IPS-18c (cell line): ENCODE results near the gene KLHL35.

Source experiments
- H3K4me3 ChIP-seq: 2 replicates; pipeline ENCODE4 v1.7.0; 2013; ENCODE audit warnings: low read depth, mild to moderate bottlenecking, low read length, moderate library complexity; ENCODE audit not compliant: insufficient read depth
- H3K9me3 ChIP-seq: one replicate; pipeline ENCODE4 v1.6.1; 2013; ENCODE audit warnings: mild to moderate bottlenecking, low read length, moderate library complexity; ENCODE audit not compliant: control insufficient read depth, insufficient read depth

The KLHL35 gene, protein sequence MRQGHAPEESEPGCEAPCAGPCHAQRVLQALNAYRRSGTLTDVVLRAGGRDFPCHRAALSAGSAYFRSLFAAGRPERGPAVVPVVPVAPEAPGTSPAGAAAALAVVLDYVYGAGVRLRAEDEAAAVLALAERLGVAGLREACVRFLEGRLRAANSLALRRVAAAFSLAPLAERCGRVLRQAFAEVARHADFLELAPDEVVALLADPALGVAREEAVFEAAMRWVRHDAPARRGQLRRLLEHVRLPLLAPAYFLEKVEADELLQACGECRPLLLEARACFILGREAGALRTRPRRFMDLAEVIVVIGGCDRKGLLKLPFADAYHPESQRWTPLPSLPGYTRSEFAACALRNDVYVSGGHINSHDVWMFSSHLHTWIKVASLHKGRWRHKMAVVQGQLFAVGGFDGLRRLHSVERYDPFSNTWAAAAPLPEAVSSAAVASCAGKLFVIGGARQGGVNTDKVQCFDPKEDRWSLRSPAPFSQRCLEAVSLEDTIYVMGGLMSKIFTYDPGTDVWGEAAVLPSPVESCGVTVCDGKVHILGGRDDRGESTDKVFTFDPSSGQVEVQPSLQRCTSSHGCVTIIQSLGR

DNA sequence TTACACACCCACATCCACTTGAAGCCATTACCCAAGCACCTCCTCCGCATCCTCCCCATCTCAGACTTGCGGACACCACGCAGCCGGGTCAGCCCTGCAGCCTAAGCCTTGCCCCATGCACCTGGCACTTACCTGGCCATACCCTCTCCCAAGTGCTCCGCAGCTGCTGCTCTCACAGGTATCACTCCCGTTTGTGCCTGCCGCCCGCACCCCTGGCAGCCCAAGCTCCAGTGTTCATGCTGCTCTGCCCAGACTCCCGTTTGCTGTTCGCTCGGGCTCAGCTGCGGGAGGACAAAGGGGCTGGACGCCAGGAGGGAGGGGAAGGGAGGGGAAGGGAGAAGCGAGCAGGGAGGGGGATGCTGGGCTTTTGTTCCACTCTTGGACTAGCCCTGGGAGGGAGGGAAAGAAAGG lies at the start of gene KLHL35:
Gene KLHL35 (minus strand): TSS at position 293 of the 411 bp plus-strand sequence. CDS start 2,574 bp downstream, outside the sequence.
- Histone ChIP-seq H3K9me3 (peaks cover 14% of the 10 kb centered on the region), H3K4me3 (peak within 1 kb of the TSS; percentile 40)

DNA sequence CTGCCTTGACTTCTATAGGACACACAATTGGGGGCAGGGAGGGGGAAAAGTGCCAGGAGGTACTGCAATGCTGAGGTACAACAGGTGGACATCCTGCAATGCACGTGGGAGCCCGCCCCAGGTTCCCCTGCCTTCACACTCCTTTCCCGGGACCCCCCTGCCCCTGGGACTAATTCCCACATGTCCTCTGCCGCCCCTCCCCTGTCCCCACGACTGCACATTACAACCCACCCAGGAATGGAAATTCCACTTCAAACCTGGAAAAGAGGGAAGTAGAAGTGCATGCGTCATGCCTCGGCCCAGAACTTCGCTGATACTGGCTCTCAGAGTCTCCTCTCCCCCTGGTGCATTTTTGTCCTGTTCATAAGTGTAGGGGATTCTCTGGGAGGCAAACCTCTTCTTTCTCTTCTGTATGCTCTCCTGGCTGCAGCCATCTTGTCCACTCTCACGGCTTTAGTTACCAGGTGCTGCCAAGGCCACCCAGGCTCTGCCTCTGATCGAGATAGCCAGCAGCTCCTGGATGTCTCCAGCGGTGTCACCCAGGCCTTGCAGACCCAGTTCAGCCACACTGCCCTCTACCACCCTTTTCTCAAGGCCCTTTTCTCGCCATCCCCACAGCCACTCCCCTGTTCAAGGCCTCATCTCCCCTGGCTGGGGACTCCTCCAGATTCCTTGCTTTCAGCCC lies 49.1 kb upstream of the KLHL35 start:
- no peaks in the 10 kb centered on the region for H3K9me3 ChIP-seq
- no peak overlapping the region for H3K4me3 ChIP-seq

DNA sequence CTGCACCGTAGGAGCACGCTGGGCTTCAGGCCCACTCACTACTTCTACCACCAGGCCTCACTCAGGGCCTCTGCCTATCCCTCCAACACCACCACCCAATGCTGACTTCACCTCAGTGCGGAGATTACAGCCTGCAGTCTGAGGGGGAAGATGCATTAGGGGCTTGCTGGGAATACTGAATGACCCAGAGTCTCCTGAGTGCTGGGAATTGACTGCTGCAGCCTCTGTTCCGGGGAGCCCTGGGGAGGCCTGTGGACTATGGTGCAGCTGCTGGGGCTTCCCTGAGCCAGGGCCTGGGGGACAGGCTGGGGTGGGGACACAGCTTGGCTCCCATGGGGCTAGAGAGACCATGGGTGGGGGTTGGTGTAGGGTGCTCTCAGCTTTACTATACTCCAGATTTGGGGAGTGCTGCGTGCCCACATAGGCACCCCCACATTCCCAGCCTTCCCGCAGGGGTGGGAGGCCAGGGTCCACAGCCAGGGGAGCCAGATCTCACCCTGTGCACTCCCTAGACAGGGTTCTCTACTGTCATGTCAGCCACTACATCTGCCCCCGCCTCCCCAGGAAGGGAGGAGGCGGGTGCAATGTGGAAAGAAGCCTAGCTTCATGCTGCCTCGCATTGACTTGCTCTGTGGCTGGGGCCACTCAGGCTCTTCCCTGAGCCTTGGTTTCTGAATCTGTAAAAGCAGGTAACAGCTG lies 48.4 kb upstream of the KLHL35 start:
- H3K9me3 ChIP-seq, result no peaks in the 10 kb centered on the region
- no peak overlapping the region for H3K4me3 ChIP-seq

DNA sequence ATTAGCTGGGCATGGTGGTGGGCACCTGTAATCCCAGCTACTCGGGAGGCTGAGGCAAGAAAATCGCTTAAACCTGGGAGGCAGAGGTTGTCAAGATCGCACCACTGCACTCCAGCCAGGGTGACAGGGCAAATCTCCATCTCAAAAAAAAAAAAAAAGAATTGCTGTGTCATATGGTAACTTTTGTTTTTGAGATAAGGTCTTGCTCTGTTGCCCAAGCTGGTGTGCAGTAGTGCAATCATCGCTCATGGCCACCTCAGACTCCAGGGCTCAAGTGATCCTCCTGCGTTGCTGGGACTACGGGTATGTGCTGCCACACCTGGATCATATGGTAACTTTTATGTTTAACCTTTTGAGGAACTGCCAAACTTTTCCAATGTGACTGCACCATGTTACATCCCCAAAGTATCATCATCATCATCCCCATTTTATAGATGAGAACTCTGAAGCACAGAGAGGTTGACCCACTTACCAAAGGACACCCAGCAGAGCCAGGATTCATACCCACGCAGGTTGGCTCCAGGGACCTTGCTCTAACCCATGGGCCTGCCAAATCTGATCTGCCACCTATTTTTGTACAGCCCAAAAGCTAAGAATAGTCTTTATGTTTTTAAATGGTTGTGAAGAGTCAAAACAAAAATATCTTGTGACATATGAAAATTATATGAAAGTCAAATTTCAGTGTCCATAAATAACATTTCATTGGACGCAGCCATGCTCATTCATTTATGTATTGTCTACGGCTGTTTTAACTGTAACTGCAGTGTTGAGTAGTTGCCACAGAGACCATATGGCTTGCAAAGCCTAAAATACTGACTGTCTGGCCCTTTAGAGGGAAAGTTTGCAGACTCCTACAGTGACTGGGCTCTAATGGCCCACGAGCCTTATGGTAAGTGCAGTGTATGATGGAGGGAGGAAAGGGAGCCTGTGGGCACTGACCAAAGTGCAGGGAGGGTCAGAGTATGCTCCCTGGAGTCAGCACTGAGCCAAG lies 47.5 kb upstream of the KLHL35 start:
- H3K4me3 ChIP-seq, result no peak overlapping the region

DNA sequence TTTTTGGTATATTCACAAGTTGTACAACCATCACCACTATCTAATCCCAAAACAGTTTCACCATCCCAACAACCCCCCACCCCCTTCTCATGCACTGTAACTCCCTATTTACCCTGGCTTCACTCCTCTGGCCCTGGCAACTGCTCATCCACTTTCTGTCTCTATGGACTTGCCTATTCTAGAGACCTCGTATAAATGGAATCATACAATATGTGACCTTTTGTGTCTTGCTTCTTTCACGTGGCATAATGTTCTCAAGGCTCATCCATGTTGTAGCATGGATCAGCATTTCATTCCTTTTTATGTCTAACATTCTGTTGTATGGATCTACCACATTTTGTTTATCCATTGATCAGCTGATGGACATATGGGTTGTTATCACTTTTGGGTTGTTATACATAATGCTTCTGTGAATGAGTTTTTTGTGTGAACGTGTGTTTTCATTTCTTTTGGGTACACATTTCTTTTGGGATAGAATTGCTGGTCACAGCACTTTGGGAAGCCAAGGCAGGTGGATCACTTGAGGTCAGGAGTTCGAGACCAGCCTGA lies 46.7 kb upstream of the KLHL35 start:
- Histone ChIP-seq H3K9me3 (no peaks in the 10 kb centered on the region), H3K4me3 (no peak overlapping the region)

More for the DNA sequence above, 47.5 kb upstream of the KLHL35 start:
- H3K9me3 ChIP-seq, result no peaks in the 10 kb centered on the region

DNA sequence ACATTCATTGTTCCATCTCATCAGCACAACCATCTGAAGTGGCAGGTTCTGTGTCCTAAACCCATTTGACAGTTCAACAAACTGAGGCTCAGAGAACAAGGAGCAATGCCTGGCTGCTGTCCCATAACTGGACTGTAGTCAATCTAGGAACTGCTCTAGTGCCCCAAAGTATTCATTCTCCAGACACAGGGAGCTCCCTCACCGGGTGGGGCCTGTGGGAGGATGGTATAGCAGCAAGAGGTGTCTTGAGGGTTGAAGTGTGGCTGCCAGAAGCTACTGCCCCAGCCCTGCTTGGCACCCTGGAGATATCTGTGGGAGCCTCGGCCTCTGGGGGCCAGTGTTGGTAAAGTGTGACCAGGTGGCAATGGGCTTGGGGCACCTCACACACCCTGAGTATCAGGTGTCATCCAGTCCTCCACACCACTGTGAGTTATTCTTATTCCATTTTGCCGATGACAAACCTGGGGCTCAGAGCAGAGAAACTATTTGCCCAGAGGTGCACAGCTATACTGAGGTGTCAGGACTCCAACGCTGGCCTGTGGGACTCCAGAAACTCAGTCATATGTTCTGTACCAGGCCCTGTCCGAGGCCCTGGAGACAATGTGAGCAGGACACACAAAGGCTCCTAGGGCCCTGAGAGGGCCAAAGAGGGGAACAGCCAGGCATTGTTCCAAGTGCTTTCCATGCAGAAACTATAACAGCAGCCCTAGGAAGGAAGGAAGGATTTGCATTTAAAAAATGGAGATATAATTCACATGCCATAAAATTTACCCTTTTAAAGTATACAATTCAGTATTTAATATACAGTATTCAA lies 46.0 kb upstream of the KLHL35 start:
- Histone ChIP-seq H3K9me3 (no peaks in the 10 kb centered on the region), H3K4me3 (no peak overlapping the region)

DNA sequence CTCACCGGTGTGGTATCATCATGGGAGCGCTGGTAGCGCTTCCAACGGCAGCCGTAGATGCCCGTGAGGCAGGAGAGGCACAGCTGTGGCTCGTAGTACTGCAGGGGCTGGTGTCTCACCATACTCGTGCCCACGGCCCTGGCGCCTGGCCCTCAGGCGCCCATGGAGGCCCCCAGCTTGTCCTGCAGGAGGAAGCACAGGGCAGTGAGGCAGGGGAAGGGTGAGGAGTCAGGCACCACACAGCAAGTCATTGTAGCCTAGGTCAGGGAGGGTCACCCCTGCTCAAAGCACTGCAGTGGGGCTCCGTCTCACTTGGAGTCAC lies 44.6 kb upstream of the KLHL35 start:
- no peaks in the 10 kb centered on the region for H3K9me3 ChIP-seq

DNA sequence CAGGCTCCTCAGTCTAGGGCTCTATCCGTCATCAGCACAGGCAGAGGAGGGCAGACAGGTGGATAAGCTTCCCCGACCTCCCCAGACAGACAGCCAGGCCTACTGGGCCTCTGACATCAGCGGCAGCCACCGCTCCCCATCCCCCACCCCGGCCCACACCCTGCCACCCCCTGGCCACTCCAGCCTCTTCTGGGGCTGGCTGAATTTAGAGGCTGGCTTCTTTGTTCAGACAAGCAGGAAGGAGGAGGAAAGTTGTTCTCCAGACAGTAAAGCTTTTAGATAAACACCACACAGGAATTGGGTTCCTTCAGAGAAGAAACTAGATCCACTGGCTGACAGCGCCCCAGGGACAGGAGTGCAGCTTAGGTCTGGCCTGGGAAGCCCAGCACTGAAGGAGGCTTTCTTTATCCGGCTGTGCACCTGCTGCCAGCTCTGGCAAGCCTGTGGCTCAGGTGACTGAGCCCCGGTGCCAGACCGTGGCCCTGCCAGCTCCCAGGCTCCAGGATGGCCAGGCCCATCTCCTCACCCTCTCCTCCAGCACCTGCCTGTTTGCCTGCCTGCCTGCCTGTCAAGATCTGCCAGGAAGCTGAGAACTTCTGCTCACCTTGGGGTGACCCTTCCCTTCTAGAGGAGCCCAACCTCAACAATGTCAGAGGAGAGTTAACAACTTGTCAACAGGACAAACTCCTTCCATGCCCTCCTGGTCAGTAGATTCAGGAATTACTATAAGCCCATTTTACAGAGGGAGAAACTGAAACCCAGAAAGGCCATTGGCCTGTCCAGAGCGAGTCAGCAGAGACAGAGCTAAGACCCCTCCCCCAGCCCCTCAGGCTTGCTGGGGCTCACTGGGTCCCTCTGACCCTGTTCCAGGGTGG lies 44.0 kb upstream of the KLHL35 start:
- Histone ChIP-seq H3K9me3 (no peaks in the 10 kb centered on the region), H3K4me3 (no peak overlapping the region)

More for the DNA sequence above, 44.6 kb upstream of the KLHL35 start:
- H3K4me3 ChIP-seq, result no peak overlapping the region

DNA sequence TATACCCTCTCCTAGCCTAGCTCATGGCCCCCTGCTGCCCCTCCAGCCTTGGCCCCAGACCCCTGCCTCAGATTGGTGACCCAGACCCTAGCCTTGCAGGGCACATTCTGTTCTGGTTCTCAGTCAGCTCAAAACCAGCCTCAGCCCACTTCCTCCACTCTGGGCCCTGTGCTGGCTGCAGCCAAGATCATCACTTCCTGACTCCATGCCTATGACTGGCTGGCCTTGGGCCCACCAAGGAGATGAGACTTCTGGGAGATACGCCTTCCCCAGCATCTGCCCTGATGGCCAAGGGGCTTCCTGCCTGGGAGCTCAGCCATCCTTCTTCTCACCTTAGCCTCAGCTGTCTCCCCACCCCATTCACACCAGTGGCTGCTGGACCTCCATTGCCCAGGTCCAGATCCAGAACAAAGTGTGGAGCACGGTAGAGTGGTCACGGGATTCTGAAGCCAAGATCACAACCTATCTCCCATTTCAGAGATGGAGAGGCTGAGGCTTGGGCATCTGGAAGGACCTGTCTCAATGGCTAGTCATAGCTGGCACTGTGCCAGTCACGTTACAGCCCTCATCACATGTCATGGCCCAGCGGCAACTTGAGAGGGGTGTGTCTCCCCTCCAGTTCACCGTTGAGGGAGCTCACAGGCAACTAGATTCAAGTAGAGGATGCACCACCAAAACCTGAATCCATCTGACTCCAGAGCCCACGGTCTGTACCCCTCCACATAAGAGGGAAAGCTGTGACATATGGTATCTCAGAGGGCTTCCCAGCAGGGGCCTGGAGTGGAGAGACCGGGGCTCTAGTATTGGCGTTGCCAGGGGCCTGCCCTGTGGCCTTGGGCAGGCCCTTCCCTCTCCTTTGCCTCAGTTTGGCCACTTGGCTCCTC lies 43.0 kb upstream of the KLHL35 start:
- H3K9me3 ChIP-seq, result no peaks in the 10 kb centered on the region
- no peak overlapping the region for H3K4me3 ChIP-seq

DNA sequence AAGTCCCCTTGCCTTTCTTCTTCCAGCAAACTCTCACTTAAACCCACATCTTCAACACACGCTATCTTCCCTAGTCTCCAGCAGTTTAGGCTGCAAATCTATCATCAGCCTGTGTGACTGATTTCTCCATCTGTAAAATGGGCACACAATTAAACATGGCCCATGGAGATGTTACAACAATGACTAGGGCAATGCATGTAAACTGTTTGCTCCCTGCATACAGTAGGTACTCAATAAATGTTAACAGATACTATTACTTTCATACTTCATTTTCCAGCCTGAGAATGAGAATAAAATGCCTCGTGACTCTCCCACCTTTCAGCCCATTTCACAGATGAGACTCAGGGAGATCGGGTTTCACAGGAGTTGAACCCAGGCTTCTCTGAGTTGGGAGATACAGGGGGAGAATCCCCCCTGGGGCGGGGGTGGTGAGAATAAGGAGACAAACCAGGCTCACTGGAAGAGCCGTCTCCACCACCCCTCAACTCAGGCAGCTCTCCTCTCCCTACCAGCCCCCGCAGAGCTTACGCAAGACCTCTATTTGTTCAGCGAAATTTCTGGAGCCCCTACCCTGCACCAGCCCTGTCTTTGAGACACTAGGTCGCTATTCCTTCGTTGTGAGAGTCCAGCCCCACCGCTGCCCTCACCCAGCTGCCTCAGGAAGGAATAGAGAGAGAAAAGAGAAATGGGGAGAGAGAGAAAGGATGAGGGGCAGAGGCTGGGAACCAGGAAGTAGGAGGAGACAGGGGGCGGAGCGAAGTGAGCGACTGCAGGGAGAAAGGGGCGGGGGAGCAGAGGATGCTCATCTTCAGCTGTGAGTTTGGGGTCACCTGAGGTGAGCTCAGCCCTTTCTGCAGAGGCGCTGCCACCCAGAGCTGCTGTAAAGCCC lies 42.1 kb upstream of the KLHL35 start:
- Histone ChIP-seq H3K4me3 (no peak overlapping the region; the same call in 1 of the 2 replicates), H3K9me3 (no peaks in the 10 kb centered on the region)

DNA sequence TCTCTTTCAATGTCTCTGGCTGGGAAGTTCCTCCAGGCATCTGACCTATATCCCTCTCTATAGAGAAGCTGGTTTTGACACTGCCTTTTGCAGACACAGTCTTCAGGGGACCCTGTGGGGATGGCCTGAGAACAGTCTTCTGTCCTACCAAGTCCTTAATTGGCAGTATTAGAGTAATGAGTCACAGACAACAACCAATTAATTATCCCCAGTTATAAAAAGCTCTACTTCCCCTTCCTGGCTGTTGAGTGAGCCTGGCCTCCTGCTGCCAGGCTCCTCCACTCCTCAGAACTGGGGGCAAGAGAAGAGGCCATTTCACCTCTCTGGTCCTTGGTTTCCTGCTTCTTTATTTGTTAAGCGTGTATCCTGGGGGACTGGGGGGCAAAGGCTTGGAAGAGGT lies 41.2 kb upstream of the KLHL35 start:
- Histone ChIP-seq H3K4me3 (no peak overlapping the region), H3K9me3 (no peaks in the 10 kb centered on the region)

DNA sequence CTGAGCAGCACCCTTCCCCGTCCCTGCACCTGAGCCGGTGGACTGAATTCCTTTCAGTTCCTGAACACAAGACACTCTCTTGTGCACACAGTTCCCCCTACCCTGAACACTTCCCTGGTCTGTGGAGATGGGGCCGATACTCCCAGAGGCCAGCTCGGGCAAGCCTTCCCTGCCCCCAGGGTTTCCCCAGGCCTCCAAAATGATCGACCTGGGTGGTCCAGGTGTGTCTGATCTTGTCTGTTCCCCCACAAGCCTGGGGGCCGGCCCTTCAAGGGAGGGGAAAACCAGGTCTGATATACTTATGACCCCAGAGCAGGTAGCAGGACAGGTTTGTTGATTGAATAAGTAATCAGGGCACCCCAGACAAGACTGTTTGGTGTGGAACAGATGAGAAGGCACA lies 40.7 kb upstream of the KLHL35 start:
- no peaks in the 10 kb centered on the region for H3K9me3 ChIP-seq
- no peak overlapping the region for H3K4me3 ChIP-seq

DNA sequence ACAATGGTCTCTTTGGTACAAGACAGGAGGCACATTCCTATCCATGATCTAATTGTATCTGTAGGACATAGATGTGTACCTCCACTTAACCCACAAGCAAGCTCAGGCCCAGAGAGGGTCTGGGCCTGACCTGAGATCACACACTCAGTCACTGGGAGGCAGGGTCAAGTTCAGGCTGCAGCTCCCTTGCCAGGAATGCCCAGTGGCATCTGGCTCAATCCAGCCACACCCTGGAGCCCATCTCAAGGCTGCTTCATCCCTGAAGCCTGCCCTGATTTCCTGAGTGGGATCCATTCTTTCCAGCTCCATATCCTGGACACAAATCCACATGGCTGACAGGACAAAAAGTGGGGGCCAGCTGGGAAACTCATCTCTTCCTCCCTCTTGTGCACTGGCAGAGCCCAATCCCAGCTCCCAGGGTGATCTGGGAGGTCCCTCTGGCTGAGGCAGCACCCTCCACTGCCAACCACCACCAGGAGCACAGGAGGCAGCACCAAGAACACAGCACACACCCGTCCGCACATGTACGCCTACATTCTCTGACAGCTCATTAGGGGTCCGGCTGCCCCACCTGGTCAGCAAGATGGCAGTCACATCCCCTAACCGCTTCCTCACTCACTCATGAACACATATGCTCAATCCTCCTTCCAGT lies 39.2 kb upstream of the KLHL35 start:
- Histone ChIP-seq H3K4me3 (no peak overlapping the region), H3K9me3 (no peaks in the 10 kb centered on the region)
